LoVo (cell line): ENCODE data around the gene GET4.

Source experiments
- DNase-seq: peaks from one replicate; pipeline ENCODE4 v3.0.0-alpha.2; 2016; ENCODE audit warnings: low spot score

Gene GET4, protein sequence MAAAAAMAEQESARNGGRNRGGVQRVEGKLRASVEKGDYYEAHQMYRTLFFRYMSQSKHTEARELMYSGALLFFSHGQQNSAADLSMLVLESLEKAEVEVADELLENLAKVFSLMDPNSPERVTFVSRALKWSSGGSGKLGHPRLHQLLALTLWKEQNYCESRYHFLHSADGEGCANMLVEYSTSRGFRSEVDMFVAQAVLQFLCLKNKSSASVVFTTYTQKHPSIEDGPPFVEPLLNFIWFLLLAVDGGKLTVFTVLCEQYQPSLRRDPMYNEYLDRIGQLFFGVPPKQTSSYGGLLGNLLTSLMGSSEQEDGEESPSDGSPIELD

DNA sequence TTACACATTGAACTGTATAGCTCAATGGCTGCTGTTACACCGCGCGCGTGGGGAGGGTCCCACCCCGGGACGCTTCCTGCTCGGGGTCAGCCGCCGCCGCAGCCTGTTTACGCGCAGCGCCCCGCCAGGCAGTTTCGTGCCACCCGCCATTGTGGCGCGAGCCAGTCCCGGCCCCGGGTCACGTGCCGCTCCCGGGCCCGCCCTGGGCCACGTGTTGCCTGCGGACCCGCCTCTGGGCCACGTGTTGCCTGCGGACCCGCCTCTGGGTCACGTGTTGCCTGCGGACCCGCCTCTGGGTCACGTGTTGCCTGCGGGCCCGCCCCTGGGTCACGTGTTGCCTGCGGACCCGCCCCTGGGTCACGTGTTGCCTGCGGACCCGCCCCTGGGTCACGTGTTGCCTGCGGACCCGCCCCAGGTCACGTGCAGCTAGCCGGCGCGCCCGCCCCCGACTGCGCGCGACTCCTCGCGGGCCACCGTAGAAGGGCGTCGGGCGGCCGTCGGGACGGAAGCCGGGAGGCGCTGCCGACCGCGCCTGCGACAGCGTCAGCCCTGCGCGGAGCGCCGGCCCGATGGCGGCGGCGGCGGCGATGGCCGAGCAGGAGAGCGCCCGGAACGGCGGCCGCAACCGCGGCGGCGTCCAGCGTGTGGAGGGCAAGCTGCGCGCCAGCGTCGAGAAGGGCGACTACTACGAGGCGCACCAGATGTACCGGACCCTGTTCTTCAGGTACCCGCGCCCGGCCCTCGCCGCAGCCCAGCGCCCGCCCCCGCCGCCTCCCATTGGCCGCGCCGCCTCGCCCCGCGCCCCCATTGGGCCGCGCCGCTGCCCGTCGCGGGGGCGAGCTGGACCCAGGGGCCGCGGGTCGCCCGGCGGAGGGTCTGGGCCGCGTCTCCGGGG, at the start of gene GET4:
TSS of gene GET4 (plus strand) at position 478 of the 895 bp plus-strand sequence. CDS start at position 570, 92 bp downstream.
- peak; percentile 98 for DNase-seq

DNA sequence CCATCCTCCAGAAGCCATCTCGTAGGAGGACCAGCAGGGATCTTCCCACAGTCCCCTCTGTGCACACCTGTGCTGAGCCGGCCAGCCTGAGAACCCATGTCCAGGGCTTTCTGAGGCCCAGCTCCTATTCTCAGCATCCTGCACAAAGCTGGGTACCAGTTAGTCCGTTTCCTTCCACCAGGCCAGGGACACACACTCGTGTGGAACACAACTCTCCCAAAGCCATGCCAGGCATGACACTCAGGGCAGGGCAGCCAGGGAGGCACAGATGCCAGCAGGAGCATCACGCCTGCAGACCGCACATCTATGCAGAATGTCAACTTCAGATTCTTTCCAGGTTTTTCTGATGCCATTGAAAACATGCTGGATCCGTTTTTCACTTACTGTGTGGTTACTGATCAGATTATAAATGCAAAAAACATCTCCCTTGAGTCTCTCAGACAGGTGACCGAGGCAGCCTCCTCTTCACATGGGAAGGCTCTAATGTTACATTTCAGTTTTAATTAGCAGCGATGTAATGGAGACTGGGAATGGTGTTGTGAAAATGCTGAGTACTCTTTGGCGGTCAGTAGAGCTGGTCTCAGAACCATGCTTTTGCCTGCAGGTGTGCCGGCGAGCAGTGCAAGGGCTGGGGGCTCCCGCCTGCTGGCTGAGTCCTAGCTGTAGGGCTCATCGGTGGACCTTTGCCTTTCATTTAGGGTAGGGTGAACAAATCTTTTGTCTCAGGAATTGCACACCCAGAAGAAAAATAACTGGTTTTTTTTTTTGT, 47.4 kb upstream of the GET4 start:
- DNase-seq: no peak

DNA sequence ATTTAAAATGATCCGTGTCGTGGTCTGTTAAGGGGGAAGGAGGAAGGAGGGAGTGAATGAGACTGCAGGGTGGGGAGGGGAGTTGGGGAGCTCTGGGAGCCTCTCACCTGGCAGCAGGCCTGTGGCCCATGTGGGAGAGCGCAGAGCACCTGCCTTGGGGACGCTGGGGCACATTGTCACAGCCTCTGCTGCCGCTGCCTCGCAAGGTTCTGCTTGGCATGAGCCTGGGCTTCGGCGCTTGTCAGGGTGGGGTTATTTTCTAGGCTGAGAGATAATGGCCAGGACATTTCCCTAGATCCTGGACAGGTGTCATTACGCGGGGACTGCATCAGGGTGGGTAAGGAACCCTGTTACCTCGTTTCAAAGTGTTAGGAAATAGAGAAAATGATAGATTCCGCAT, 46.3 kb upstream of the GET4 start:
- no peak for DNase-seq

- DNase-seq: peak; percentile 89
Measured at GRCh38 chr7:831596-832166, 44.7 kb upstream of the GET4 start.

GRCh38 chr7:832167-832967, 44.0 kb upstream of the GET4 start, which contains the start of gene SUN1:
Gene SUN1, plus strand, starts transcription at chr7:832476. Its CDS starts 49 bp downstream, at chr7:832525.
- DNase-seq: peak; percentile 89

DNA sequence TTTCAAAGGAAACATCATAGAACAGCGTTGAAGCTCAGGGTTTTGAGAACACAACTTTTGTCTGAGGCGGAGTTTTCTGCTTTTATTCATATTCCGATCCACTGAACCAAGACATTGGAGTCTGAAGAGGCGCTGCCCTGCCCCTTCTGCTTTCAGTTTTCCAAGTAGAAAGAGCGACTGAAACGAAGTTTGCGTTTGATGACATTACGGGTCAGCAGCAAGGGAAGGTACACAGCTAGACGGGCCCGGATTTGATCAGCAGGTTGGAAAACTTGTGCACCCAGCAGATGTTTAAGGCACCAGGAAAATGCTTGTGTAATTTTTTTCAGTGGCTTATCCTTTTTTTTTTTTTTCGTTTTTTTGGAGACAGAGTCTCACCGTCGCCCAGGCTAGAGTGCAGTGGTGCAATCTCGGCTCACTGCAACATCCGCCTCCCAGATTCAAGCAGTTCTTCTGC, 43.4 kb upstream of the GET4 start:
- DNase-seq: no peak

DNA sequence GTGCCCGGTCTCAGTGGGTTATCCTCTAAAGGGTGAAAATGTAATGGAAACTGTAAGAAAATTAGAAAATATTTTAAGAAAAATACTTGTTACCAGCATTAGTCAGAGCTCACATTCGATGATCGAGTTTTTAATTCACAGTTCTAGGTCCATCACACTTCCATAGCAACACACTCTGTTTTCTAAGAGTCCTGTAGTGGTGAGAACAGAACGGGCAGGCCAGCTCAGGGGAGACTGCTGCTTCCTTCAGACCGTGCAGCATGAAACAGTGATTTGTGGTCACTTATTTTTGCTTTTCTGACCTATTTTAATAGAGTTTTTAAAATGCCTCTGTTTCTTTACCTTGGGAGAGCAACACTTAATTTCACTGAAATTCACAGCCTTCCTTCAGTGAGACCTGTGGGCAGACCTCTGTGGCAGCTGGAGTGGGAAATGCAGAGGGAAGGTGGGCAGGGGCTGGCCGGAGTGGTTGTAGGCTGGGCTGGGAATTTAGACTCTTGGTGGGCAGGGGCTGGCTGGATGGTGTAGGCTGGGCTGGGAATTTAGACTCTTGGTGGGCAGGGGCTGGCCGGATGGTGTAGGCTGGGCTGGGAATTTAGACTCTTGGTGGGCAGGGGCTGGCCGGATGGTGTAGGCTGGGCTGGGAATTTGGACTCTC, 42.6 kb upstream of the GET4 start:
- no peak for DNase-seq

GRCh38 chr7:834277-834676, 42.1 kb upstream of the GET4 start:
- DNase-seq: no peak

- no peak for DNase-seq
Measured at GRCh38 chr7:835021-835420, 41.3 kb upstream of the GET4 start.

GRCh38 chr7:835485-836401, 40.6 kb upstream of the GET4 start:
- DNase-seq: no peak

DNA sequence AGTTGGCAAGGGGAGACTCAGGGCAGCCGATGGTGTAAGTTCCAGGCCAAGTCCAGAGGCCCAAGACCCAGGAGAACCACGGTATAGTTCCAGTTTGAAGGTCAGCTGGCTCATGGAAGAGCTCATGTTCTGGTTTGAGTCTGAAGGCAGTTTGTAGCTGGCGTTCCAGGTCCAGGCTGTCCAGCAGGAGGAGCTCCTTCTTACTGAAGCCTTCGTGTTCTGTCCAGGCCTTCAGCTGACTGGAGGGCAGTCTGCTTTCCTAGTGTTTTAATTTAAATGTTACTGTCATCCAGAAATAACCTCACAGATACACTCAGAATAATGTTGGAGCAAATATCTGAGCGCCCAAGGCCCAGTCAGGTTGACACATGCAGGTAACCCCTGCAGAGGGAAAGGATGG, 39.9 kb upstream of the GET4 start:
- no peak for DNase-seq

GRCh38 chr7:837001-837400, 39.4 kb upstream of the GET4 start:
- no peak for DNase-seq

DNA sequence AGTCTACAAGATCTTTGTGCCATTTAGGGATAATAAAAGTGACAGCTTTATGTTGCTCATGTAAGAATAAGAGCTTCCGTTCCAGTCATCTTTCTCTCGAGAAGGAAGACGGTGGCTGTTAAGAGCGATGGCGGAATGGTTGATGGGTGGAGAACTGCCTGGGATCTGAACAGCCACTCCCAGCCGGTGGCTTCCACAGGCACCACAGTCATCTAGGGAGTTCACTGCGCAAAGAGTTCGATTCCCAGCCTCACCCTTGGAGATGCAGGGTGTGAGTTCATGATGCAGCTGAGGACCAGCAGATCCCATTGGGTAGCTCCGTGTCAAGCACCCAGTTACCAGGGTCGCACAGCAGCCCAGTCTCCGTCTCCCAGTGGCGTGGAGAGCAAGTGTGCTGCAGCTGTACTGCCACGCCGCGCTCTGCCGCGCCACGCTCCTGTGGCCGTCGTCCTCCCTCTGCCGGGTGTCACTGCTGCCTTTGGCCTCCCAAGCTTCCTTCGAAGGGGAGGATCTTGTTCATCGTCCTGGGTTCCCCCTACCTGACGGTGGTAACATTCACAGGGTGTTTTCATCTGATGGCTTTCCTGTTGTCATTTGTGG, 36.3 kb upstream of the GET4 start:
- DNase-seq: no peak

DNA sequence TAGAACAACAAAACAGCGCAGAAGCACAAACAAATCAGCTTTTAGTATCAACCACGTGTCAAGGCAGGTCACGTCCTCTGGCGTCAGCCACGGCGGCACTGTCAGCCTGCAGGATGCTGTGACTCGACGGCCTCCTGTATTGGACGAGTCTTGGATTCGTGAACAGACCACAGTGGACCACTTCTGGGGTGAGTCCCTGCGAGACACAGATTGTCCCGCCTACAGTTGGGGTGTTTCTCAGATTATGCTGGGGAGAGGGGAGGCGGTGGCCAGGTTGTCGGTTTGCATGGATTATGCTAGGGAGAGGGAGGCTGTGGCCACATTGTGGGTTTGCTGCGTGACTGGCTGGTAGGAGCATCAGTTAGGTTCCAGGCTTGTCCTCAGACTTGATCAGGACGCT, 34.4 kb upstream of the GET4 start:
- no peak for DNase-seq

GRCh38 chr7:842431-843031, 33.8 kb upstream of the GET4 start:
- DNase-seq: no peak

GRCh38 chr7:843230-843629, 33.1 kb upstream of the GET4 start:
- no peak for DNase-seq

- no peak for DNase-seq
Measured at GRCh38 chr7:844043-844442, 32.3 kb upstream of the GET4 start.

- no peak for DNase-seq
Measured at GRCh38 chr7:844514-844913, 31.8 kb upstream of the GET4 start.

- no peak for DNase-seq
Measured at GRCh38 chr7:845091-845490, 31.3 kb upstream of the GET4 start.
